Measurements from ENCODE around the gene SALL3.

Gene SALL3

DNA sequence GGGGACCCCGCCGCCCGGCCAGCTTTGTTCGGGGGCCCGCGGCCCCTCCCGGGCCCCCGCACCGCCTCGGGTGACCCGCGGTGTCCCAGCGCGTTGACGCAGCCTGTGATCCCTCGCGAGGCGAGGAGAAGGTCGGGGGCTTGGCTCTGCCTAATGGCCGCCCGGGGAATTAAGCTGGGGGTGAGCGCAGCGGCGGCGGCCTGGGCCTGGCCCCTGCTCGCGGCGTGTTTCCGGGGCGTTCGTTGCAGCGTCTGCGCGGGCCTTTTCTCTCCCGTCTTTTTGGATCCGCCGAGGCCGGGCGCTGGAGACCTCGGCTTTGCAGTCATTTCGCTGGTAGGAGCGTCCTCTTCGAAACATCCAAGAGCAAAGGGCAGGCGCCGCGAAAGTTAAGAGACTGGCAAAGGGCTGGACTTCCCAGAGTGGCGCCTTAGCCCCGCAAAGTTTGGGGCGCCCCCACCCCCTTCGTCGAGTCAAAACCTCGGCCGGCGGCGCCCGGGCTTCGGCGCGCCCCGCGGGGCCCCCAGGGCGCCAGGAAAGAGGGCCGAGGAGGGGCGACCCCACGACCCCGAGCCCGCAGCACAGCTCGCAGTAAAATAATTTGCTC, 1.3 kb downstream of the SALL3 start:
- Histone ChIP-seq H3K27ac (ENCODE audit: low read depth, low read length, severe bottlenecking) (no peak overlapping the region), H3K4me1 (ENCODE audit: control insufficient read depth, insufficient read depth, low read length, poor library complexity, severe bottlenecking) (peaks cover 15% of the 10 kb centered on the region), H3K4me3 (ENCODE audit: extremely low read depth, insufficient read depth, low read length, poor library complexity, severe bottlenecking) (peak overlapping the region; percentile 67), H3K36me3 (ENCODE audit: control insufficient read depth, insufficient read depth, low read length) (no peaks in the 10 kb centered on the region), H3K9me3 (ENCODE audit: control insufficient read depth, low read length) (no peaks in the 10 kb centered on the region)
- 0 to 1% methylated on average over 54 to 58 of the region's 68 CpGs for WGBS, 2 experiments (ENCODE audit: insufficient coverage in 2 of 2)

DNA sequence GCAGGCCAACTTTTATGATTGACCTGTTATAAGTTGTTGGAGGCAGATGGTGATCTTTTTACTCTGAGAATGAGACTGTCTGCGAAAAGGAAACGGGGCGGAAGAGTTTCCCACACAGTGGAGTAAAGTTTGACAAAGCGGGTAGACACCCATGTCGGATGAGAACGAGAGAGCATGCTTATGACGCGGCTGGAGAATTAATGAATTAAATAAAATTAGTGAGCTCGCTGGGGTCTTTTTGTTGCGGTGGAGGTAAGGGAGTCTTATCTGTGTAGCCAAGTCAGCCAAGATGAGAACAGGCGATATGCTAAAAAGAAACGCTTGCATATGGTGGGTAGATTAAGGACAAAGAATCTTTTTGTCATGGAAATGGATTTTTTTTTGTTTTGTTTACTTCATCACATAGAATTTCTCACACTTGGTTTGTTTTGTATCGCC, 1.8 kb downstream of the SALL3 start:
- 0% methylated on average over 8 to 10 of the region's 13 CpGs for whole genome bisulfite sequencing, 2 experiments (ENCODE audit: insufficient coverage in 2 of 2)
- Histone ChIP-seq H3K4me3 (ENCODE audit: extremely low read depth, insufficient read depth, low read length, poor library complexity, severe bottlenecking) (peak overlapping the region; percentile 67), H3K9me3 (ENCODE audit: control insufficient read depth, low read length) (no peaks in the 10 kb centered on the region), H3K36me3 (ENCODE audit: control insufficient read depth, insufficient read depth, low read length) (no peaks in the 10 kb centered on the region), H3K4me1 (ENCODE audit: control insufficient read depth, insufficient read depth, low read length, poor library complexity, severe bottlenecking) (peaks cover 15% of the 10 kb centered on the region), H3K27ac (ENCODE audit: low read depth, low read length, severe bottlenecking) (no peak overlapping the region)

DNA sequence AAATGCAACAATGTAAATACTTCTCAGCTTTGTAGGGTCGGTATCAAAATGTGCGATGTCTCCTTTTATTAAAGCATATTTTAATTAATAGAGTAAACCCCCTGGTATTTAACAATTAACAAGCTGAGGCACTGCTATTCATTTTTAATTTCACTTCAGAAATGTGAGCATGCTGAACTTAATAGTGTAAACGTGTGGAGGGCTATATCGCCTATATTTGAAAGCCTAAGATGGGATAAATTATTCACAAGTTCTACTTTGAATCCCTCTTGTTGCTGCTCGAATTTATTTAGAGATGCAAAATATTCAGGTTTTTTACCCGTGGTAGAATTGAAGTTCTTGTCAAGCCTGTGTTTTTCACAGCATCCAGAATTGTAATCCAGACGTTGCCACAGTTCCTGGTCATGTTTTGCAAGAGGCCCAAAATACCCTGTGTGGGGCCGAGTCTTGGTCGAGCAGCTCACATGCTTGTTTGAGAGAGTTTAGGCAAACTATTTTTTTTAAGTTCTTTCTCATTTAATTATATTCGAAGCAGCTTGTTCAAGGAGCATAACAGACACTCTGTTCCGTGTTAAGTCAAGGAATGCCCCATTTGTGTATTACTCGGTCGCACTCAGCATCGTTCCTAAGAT, 2.5 kb downstream of the SALL3 start:
- peak overlapping the region; percentile 67 for H3K4me3 ChIP-seq (ENCODE audit: extremely low read depth, insufficient read depth, low read length, poor library complexity, severe bottlenecking)

DNA sequence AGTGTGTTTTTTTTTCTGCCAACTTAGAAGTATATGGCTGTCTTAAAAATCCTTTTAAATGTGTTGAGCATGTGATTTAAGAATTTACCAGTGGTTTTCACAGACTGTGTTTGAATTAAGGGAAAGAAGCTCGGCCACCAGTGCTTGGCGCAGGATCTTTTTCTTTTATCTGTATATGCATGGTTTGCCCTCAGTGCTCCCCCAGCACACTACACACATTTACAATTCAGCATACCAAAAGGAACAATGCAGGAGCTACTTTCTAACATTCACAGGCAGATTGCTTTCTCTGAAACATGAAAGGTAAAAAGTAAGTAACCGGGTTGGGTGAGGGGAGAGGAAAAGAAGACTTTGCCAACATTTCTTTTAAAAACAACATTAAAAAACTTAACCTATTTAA, 3.9 kb downstream of the SALL3 start:
- Histone ChIP-seq H3K9me3 (ENCODE audit: control insufficient read depth, low read length) (no peaks in the 10 kb centered on the region), H3K4me3 (ENCODE audit: extremely low read depth, insufficient read depth, low read length, poor library complexity, severe bottlenecking) (no peak overlapping the region), H3K36me3 (ENCODE audit: control insufficient read depth, insufficient read depth, low read length) (no peaks in the 10 kb centered on the region), H3K27ac (ENCODE audit: low read depth, low read length, severe bottlenecking) (no peak overlapping the region), H3K4me1 (ENCODE audit: control insufficient read depth, insufficient read depth, low read length, poor library complexity, severe bottlenecking) (peaks cover 11% of the 10 kb centered on the region)
- no CpG with 5 or more reads among the region's 3 CpGs for WGBS, 2 experiments (ENCODE audit: insufficient coverage in 2 of 2)

More for the DNA sequence above, 2.5 kb downstream of the SALL3 start:
- Histone ChIP-seq H3K36me3 (ENCODE audit: control insufficient read depth, insufficient read depth, low read length) (no peaks in the 10 kb centered on the region), H3K4me1 (ENCODE audit: control insufficient read depth, insufficient read depth, low read length, poor library complexity, severe bottlenecking) (peaks cover 11% of the 10 kb centered on the region), H3K9me3 (ENCODE audit: control insufficient read depth, low read length) (no peaks in the 10 kb centered on the region), H3K27ac (ENCODE audit: low read depth, low read length, severe bottlenecking) (no peak overlapping the region)
- 0 to 5% methylated on average over 3 of the region's 14 CpGs for WGBS, 2 experiments (ENCODE audit: insufficient coverage in 2 of 2)

DNA sequence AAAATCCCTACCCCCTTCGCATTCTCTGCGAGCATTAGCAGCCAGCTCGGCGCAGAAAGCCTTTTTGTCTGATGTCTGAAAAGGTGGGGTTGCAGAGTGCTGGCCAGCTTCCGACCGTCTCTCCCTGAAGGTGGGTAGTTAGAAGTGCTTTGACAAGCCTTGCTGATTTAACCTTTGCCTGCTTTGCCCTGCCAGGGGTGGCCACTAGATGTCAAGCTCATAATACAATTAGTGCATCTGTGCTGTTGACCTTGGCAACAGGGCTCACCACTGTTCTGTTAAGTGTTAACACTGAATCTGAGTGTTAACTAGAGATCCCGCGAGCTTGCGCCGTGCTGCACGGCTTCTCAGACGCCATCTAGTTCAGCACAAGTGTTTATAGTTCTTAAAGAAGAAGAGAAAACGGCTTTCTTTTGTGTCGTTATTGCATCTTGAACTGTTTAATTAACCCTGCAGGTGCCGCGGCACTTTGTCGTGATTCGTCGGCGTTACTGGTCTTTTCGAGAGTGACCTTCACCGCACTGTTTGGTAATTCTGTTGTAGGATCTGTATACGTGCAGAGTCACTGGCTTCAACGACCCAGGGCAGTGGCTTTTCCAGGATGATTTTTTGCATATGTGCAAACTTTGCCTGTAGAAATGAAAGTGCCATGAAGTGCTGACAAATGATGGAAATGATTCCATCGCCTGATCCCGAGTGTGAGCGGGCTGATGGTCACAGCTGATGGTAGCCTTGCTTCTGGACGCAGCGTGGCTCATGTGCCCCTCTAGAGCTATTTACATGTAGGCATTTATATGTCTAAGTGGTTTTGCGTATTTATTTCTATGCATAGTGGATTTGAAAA, 5.5 kb downstream of the SALL3 start:
- Histone ChIP-seq H3K36me3 (ENCODE audit: control insufficient read depth, insufficient read depth, low read length) (no peaks in the 10 kb centered on the region), H3K4me3 (ENCODE audit: extremely low read depth, insufficient read depth, low read length, poor library complexity, severe bottlenecking) (peak overlapping the region; percentile 12), H3K9me3 (ENCODE audit: control insufficient read depth, low read length) (no peaks in the 10 kb centered on the region), H3K4me1 (ENCODE audit: control insufficient read depth, insufficient read depth, low read length, poor library complexity, severe bottlenecking) (peaks cover 11% of the 10 kb centered on the region), H3K27ac (ENCODE audit: low read depth, low read length, severe bottlenecking) (peak overlapping the region; percentile 5)
- 25 to 28% methylated on average over 19 to 25 of the region's 30 CpGs for WGBS, 2 experiments (ENCODE audit: insufficient coverage in 2 of 2)

DNA sequence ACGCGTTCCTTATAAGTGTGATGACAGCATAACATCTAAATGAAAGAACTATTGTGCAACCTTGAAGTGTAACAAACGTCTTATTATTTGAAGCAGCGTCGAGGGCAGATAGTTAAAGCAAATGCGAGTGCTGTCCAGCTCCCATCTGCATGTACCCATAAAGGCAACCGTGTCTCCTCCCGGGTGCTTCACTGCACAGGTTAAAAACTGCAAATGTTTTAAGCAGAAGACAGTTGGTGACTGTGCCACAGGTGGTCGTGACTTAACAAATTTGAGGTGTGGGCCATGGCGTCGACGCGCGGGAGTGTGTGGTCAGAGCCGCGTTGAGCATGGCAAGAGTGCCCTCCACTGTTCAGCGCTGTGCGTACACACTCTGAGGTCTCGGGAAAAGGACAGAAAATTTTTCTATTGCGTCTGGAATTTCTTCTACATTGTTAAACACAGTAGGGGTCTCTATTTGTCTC, 6.4 kb downstream of the SALL3 start:
- Histone ChIP-seq H3K36me3 (ENCODE audit: control insufficient read depth, insufficient read depth, low read length) (no peaks in the 10 kb centered on the region), H3K27ac (ENCODE audit: low read depth, low read length, severe bottlenecking) (no peak overlapping the region), H3K4me3 (ENCODE audit: extremely low read depth, insufficient read depth, low read length, poor library complexity, severe bottlenecking) (no peak overlapping the region), H3K9me3 (ENCODE audit: control insufficient read depth, low read length) (no peaks in the 10 kb centered on the region), H3K4me1 (ENCODE audit: control insufficient read depth, insufficient read depth, low read length, poor library complexity, severe bottlenecking) (peaks cover 11% of the 10 kb centered on the region)
- 17 to 21% methylated on average over 17 to 19 of the region's 20 CpGs for WGBS, 2 experiments (ENCODE audit: insufficient coverage in 2 of 2)

DNA sequence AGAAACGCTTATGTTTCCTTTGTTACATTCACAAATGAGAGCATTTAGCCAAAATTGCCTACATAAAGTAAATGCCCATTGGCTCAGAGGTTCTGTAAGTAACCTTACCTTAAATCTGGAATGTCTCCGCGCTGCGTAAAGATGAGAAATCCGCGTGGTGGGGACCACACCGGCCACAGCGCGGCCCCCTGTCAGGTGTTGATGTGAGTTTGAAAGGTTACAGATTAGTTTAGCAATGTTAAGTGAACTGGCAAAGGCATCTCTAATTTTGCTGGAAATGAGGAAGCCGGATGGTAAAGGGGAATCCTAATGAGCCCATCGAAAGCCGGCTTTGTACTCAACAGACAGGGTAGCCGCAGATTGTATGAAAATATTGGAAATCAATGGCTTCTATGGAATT, 11.8 kb downstream of the SALL3 start:
- no peak overlapping the region for H3K27ac ChIP-seq (ENCODE audit: low read depth, low read length, severe bottlenecking)
- no peak overlapping the region for H3K4me3 ChIP-seq (ENCODE audit: extremely low read depth, insufficient read depth, low read length, poor library complexity, severe bottlenecking)
- H3K36me3 ChIP-seq (ENCODE audit: control insufficient read depth, insufficient read depth, low read length), result peaks cover 18% of the 10 kb centered on the region
- H3K4me1 ChIP-seq (ENCODE audit: control insufficient read depth, insufficient read depth, low read length, poor library complexity, severe bottlenecking), result peaks cover 3% of the 10 kb centered on the region
- no peaks in the 10 kb centered on the region for H3K9me3 ChIP-seq (ENCODE audit: control insufficient read depth, low read length)
- WGBS, 2 experiments (ENCODE audit: insufficient coverage in 2 of 2), result 92 to 96% methylated on average over 12 to 13 of the region's 13 CpGs

DNA sequence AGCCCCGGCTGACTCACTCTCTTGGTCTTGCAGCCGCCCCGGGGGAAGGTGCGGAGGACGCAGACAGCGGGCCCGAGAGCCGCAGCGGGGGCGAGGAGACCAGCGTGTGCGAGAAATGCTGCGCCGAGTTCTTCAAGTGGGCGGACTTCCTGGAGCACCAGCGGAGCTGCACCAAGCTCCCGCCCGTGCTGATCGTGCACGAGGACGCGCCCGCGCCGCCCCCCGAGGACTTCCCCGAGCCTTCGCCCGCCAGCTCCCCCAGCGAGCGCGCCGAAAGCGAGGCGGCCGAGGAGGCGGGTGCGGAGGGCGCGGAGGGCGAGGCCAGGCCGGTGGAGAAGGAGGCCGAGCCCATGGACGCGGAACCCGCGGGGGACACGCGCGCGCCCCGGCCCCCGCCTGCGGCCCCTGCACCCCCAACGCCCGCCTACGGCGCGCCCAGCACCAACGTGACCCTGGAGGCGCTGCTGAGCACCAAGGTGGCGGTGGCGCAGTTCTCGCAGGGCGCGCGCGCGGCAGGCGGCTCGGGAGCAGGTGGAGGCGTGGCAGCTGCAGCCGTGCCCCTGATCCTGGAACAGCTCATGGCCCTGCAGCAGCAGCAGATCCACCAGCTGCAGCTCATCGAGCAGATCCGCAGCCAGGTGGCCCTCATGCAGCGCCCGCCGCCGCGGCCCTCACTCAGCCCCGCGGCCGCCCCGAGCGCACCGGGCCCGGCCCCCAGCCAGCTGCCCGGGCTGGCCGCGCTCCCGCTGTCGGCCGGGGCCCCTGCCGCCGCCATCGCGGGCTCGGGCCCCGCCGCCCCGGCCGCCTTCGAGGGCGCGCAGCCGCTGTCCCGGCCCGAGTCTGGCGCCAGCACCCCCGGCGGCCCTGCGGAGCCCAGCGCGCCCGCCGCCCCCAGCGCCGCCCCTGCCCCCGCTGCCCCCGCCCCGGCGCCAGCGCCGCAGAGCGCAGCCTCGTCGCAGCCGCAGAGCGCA, 12.7 kb downstream of the SALL3 start:
- Histone ChIP-seq H3K27ac (ENCODE audit: low read depth, low read length, severe bottlenecking) (no peak overlapping the region), H3K36me3 (ENCODE audit: control insufficient read depth, insufficient read depth, low read length) (peaks cover 25% of the 10 kb centered on the region), H3K4me1 (ENCODE audit: control insufficient read depth, insufficient read depth, low read length, poor library complexity, severe bottlenecking) (peaks cover 3% of the 10 kb centered on the region), H3K9me3 (ENCODE audit: control insufficient read depth, low read length) (no peaks in the 10 kb centered on the region), H3K4me3 (ENCODE audit: extremely low read depth, insufficient read depth, low read length, poor library complexity, severe bottlenecking) (no peak overlapping the region)
- WGBS, 2 experiments (ENCODE audit: insufficient coverage in 2 of 2), result 96 to 98% methylated on average over 83 to 115 of the region's 129 CpGs

DNA sequence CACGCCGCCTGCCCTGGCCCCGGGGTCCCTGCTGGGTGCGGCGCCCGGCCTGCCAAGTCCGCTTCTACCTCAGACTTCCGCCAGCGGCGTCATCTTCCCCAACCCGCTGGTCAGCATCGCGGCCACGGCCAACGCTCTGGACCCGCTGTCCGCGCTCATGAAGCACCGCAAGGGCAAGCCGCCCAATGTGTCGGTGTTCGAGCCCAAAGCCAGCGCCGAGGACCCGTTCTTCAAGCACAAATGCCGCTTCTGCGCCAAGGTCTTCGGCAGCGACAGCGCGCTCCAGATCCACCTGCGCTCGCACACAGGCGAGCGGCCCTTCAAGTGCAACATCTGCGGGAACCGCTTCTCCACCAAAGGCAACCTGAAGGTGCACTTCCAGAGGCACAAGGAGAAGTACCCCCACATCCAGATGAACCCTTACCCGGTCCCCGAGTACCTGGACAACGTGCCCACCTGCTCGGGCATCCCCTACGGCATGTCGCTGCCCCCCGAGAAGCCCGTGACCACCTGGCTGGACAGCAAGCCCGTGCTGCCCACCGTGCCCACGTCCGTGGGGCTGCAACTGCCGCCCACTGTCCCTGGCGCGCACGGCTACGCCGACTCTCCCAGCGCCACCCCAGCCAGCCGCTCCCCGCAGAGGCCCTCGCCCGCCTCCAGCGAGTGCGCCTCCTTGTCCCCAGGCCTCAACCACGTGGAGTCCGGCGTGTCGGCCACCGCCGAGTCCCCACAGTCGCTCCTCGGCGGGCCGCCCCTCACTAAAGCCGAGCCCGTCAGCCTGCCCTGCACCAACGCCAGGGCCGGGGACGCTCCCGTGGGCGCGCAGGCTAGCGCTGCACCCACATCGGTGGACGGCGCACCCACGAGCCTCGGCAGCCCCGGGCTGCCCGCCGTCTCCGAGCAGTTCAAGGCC, 13.7 kb downstream of the SALL3 start:
- H3K9me3 ChIP-seq (ENCODE audit: control insufficient read depth, low read length), result no peaks in the 10 kb centered on the region
- H3K4me1 ChIP-seq (ENCODE audit: control insufficient read depth, insufficient read depth, low read length, poor library complexity, severe bottlenecking), result peaks cover 3% of the 10 kb centered on the region
- WGBS, 2 experiments (ENCODE audit: insufficient coverage in 2 of 2), result 96 to 97% methylated on average over 84 to 90 of the region's 90 CpGs
- no peak overlapping the region for H3K4me3 ChIP-seq (ENCODE audit: extremely low read depth, insufficient read depth, low read length, poor library complexity, severe bottlenecking)
- peaks cover 25% of the 10 kb centered on the region for H3K36me3 ChIP-seq (ENCODE audit: control insufficient read depth, insufficient read depth, low read length)
- no peak overlapping the region for H3K27ac ChIP-seq (ENCODE audit: low read depth, low read length, severe bottlenecking)
